H1 (cell line): ENCODE data around the gene H1-8. TPM values are rescaled to one million over a fixed set of nuclear protein-coding genes. Genes with fewer than 3 reads are reported as not detected.

ENCODE experiments used
- ATF2 ChIP-seq: IDR thresholded peaks from 2 replicates; pipeline ENCODE4 v1.6.1; 2012; ENCODE audit warnings: low read length, inconsistent platforms
- CHD1 ChIP-seq: IDR thresholded peaks from 2 replicates; pipeline ENCODE4 v1.6.1; 2012; ENCODE audit warnings: low read depth, low read length, improper control_type of control experiment
- CHD7 ChIP-seq: fragments of 300-600 bp; sonication (generic); IDR thresholded peaks from 2 replicates; pipeline ENCODE4 v1.7.1; 2012; ENCODE audit warnings: low read length, moderate library complexity, mild to moderate bottlenecking, inconsistent platforms; ENCODE audit not compliant: insufficient replicate concordance
- CREB1 ChIP-seq: IDR thresholded peaks from 2 replicates; pipeline ENCODE4 v1.6.1; 2012; ENCODE audit warnings: inconsistent platforms
- EGR1 ChIP-seq: IDR thresholded peaks from 2 replicates; pipeline ENCODE4 v1.6.1; 2011; ENCODE audit warnings: low read depth, low read length, borderline replicate concordance
- NANOG ChIP-seq: IDR thresholded peaks from 2 replicates; pipeline ENCODE4 v1.6.1; 2011; ENCODE audit warnings: low read length, low read depth, mild to moderate bottlenecking, inconsistent platforms; ENCODE audit not compliant: insufficient read depth, poor library complexity, severe bottlenecking
- SIRT6 ChIP-seq: IDR thresholded peaks from one replicate; pipeline ENCODE4 v1.7.1; 2012; ENCODE audit warnings: low read length, inconsistent platforms
- TEAD4 ChIP-seq: IDR thresholded peaks from 2 replicates; pipeline ENCODE4 v1.6.1; 2012; ENCODE audit warnings: low read depth, low read length, inconsistent platforms, mixed read lengths
- USF2 ChIP-seq: IDR thresholded peaks from 2 replicates; pipeline ENCODE4 v1.6.1; 2011; ENCODE audit warnings: low read length, improper control_type of control experiment
- YY1 ChIP-seq: IDR thresholded peaks from 2 replicates; pipeline ENCODE4 v1.6.1; 2011; ENCODE audit warnings: low read depth, mild to moderate bottlenecking, low read length
- polyA plus RNA-seq, 7 experiments: library from polyadenylated mRNA; depleted of rRNA in 3 of 7; stranded (reverse) in 5 of 7; unstranded in 2 of 7; fragments of >200 nt in 5 of 7; fragments of 200-250 nt in 2 of 7; gene quantifications; 1 replicate in 5 of 7; 2 replicates in 1 of 7; 4 replicates in 1 of 7; pipeline versions ENCODE4 v1.2.1 to v1.2.3, GENCODE V29; 2011 to 2013; ENCODE audit warnings: missing spikeins in 2 of 7, mixed read lengths in 2 of 7
- total RNA-seq: library from RNA; stranded (reverse); fragmentation: NEBNext Ultra II Directional; extraction: Animal tissue kit (Norgen Biotek cat#: 25700); gene quantifications from 2 replicates; pipeline ENCODE4 v1.2.1, GENCODE V29; 2021

The H1-8 gene
- total and polyA plus RNA-seq, 2 of the 8 experiments (the other 6 are each of a cell fraction or from before 2014, with no cell fraction given) = not detected

- TF ChIP-seq CHD7 (no peak), USF2 (no peak), SIRT6 (no peak), ATF2 (no peak), YY1 (no peak), EGR1 (no peak), CREB1 (no peak), TEAD4 (no peak), CHD1 (no peak), NANOG (no peak)
These were observed 31.2 kb downstream of the H1-8 start (continued) for GRCh38 chr3:129574206-129574605.
